ACC112 (cell line): ENCODE data around the gene MAJIN.
"Not testable (repeated sequence)": the region's sequence is repeated elsewhere in the genome, so short reads cannot be mapped to it uniquely, and the experiment has no call there.

Experiments
- H2AFZ ChIP-seq: fragments of 200-600 bp; sonication (generic); one replicate; pipeline ENCODE4 v1.6.0; 2017; ENCODE audit warnings: antibody characterized with exemption, low read length; ENCODE audit not compliant: unreplicated experiment
- H3K27ac ChIP-seq: fragments of 200-600 bp; sonication (generic); 2 replicates; pipeline ENCODE4 v1.5.1; 2014; ENCODE audit warnings: low read depth, mild to moderate bottlenecking, antibody characterized with exemption, low read length, moderate library complexity
- H3K27me3 ChIP-seq: fragments of 200-600 bp; sonication (generic); 2 replicates; pipeline ENCODE4 v1.6.1; 2014; ENCODE audit warnings: mild to moderate bottlenecking, antibody characterized with exemption, low read length, moderate library complexity, mixed read lengths; ENCODE audit not compliant: insufficient read depth
- H3K36me3 ChIP-seq: fragments of 200-600 bp; sonication (generic); 2 replicates; pipeline ENCODE4 v1.6.1; 2016; ENCODE audit warnings: mild to moderate bottlenecking, antibody characterized with exemption, low read length, moderate library complexity, mixed read lengths; ENCODE audit not compliant: insufficient read depth
- H3K4me1 ChIP-seq: fragments of 200-600 bp; sonication (generic); one replicate; pipeline ENCODE4 v1.6.1; 2016; ENCODE audit warnings: low read length, mixed read lengths; ENCODE audit not compliant: insufficient read depth, unreplicated experiment, control insufficient read depth
- H3K4me3 ChIP-seq: fragments of 200-600 bp; sonication (generic); 2 replicates; pipeline ENCODE4 v1.5.1; 2014; ENCODE audit warnings: mild to moderate bottlenecking, low read depth, low read length
- H3K79me2 ChIP-seq: fragments of 200-600 bp; sonication (generic); one replicate; pipeline ENCODE4 v1.6.0; 2016; ENCODE audit warnings: low read length; ENCODE audit not compliant: control insufficient read depth, unreplicated experiment, insufficient read depth

Gene MAJIN

GRCh38 chr11:65008016-65008415 lies 36.1 kb upstream of the MAJIN start:
- Histone ChIP-seq H2AFZ (no peak overlapping the region), H3K36me3 (no peaks in the 10 kb centered on the region)

GRCh38 chr11:65003968-65004367 lies 32.1 kb upstream of the MAJIN start:
- H3K36me3 ChIP-seq, H3K79me2 ChIP-seq, H2AFZ ChIP-seq, H3K27ac ChIP-seq, H3K27me3 ChIP-seq, H3K4me3 ChIP-seq: not testable (repeated sequence)
- peaks cover 16% of the 10 kb centered on the region for H3K4me1 ChIP-seq

More at GRCh38 chr11:65008016-65008415, 36.1 kb upstream of the MAJIN start:
- no peaks in the 10 kb centered on the region for H3K79me2 ChIP-seq
- no peak overlapping the region for H3K4me3 ChIP-seq
- H3K27me3 ChIP-seq: no peaks in the 10 kb centered on the region
- peaks cover 16% of the 10 kb centered on the region for H3K4me1 ChIP-seq
- H3K27ac ChIP-seq: peak overlapping the region; percentile 68; the same call in 1 of the 2 replicates

GRCh38 chr11:65003282-65003681 lies 31.4 kb upstream of the MAJIN start:
- no peaks in the 10 kb centered on the region for H3K27me3 ChIP-seq
- H3K27ac ChIP-seq: no peak overlapping the region
- H3K4me3 ChIP-seq: no peak overlapping the region
- no peak overlapping the region for H2AFZ ChIP-seq
- H3K36me3 ChIP-seq: no peaks in the 10 kb centered on the region
- H3K4me1 ChIP-seq: peaks cover 14% of the 10 kb centered on the region
- no peaks in the 10 kb centered on the region for H3K79me2 ChIP-seq

GRCh38 chr11:65002706-65003105 lies 30.8 kb upstream of the MAJIN start:
- Histone ChIP-seq H3K27me3 (no peaks in the 10 kb centered on the region), H3K4me3 (no peak overlapping the region), H2AFZ (no peak overlapping the region), H3K27ac (no peak overlapping the region), H3K4me1 (peaks cover 11% of the 10 kb centered on the region), H3K36me3 (no peaks in the 10 kb centered on the region), H3K79me2 (no peaks in the 10 kb centered on the region)

GRCh38 chr11:64999478-64999877 lies 27.6 kb upstream of the MAJIN start:
- H3K79me2 ChIP-seq: no peaks in the 10 kb centered on the region
- H3K27ac ChIP-seq: no peak overlapping the region
- no peaks in the 10 kb centered on the region for H3K27me3 ChIP-seq
- H3K36me3 ChIP-seq: no peaks in the 10 kb centered on the region
- H3K4me1 ChIP-seq: peaks cover 13% of the 10 kb centered on the region
- no peak overlapping the region for H2AFZ ChIP-seq
- no peak overlapping the region for H3K4me3 ChIP-seq

- no peaks in the 10 kb centered on the region for H3K79me2 ChIP-seq
- H3K27me3 ChIP-seq: no peaks in the 10 kb centered on the region
- H3K36me3 ChIP-seq: no peaks in the 10 kb centered on the region
- H3K4me1 ChIP-seq: peaks cover 13% of the 10 kb centered on the region
- H3K4me3 ChIP-seq: no peak overlapping the region
- no peak overlapping the region for H3K27ac ChIP-seq
- no peak overlapping the region for H2AFZ ChIP-seq
These were observed 27.0 kb upstream of the MAJIN start for GRCh38 chr11:64998690-64999431.

GRCh38 chr11:64998141-64998540 lies 26.2 kb upstream of the MAJIN start:
- Histone ChIP-seq H2AFZ (no peak overlapping the region), H3K27ac (no peak overlapping the region), H3K4me3 (no peak overlapping the region), H3K36me3 (no peaks in the 10 kb centered on the region), H3K79me2 (no peaks in the 10 kb centered on the region), H3K27me3 (no peaks in the 10 kb centered on the region), H3K4me1 (peaks cover 13% of the 10 kb centered on the region)

GRCh38 chr11:64996710-64997380 lies 24.9 kb upstream of the MAJIN start, which contains the start of gene BATF2:
BATF2 (minus strand) TSS chr11:64996971; CDS start chr11:64996914, 57 bp downstream.
- no peaks in the 10 kb centered on the region for H3K27me3 ChIP-seq
- H3K4me1 ChIP-seq: peaks cover 13% of the 10 kb centered on the region
- peak within 1 kb of the TSS; percentile 62 for H3K4me3 ChIP-seq
- H3K36me3 ChIP-seq: no peaks in the 10 kb centered on the region
- no peaks in the 10 kb centered on the region for H3K79me2 ChIP-seq
- no peak within 1 kb of the TSS for H3K27ac ChIP-seq
- H2AFZ ChIP-seq: peak within 1 kb of the TSS; percentile 27

GRCh38 chr11:64996327-64996709 lies 24.4 kb upstream of the MAJIN start:
- Histone ChIP-seq H3K27ac (no peak overlapping the region), H3K79me2 (no peaks in the 10 kb centered on the region), H3K27me3 (no peaks in the 10 kb centered on the region), H2AFZ (peak overlapping the region; percentile 27), H3K4me1 (peaks cover 13% of the 10 kb centered on the region), H3K36me3 (no peaks in the 10 kb centered on the region), H3K4me3 (peak overlapping the region; percentile 62)

- Histone ChIP-seq H3K79me2 (no peaks in the 10 kb centered on the region), H3K36me3 (no peaks in the 10 kb centered on the region), H3K27ac (no peak overlapping the region), H2AFZ (no peak overlapping the region), H3K4me3 (no peak overlapping the region), H3K4me1 (peaks cover 20% of the 10 kb centered on the region), H3K27me3 (no peaks in the 10 kb centered on the region)
These were observed 22.4 kb upstream of the MAJIN start for GRCh38 chr11:64994318-64994717.
